ENCODE measurements around the gene TMEM69.
"Not testable (repeated sequence)": the region's sequence is repeated elsewhere in the genome, so short reads cannot be mapped to it uniquely, and the experiment has no call there.

TMEM69 gene, protein sequence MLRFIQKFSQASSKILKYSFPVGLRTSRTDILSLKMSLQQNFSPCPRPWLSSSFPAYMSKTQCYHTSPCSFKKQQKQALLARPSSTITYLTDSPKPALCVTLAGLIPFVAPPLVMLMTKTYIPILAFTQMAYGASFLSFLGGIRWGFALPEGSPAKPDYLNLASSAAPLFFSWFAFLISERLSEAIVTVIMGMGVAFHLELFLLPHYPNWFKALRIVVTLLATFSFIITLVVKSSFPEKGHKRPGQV

DNA sequence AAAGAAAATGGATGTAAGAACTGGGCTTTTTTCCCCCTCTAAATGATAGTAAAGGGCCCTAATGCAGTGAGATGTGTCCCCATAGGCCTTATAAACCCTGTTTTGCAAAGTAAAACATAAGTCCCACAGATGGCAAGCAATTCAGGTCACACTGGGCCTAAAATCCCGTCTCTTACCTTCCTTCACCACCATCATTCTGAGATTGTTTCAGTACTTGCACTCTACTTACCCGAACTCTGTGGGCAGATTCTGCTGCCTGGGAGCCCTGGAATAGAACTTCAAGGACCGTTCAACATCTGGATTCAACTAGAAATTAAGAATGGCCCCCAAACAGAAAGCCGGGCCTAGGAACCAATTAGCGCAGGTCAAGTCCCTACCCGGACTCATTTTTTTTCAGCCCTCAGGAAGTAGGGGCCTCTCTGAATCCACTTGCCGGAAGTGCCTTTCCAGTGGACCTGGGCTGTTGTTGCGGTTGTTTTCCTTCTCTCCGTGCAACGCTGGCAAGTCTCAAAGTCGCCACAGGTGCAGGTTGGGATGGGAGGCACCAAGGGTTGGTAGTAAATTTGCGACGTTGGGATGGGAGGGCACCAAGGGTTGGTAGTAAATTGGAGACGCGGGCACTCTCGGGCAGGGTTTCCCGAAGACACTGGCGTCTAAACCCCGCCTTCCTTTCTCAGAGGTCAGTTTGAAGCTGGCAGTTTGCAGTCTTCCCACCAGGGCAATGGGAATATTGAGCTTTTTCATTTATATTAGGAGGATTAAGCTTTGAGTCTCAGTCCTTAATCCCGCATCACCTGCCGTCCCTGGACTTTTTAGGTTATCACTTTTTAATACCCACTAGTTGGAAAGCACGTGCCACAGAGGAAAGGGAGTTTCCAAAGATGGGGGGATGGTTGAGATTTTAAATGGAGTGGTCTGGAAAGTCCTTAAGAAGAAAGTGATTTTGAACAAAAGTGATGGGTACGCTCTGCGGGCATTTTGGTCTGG is at the start of gene TMEM69:
Gene TMEM69, plus strand, starts transcription at position 428 of the 987 bp plus-strand sequence. CDS start 2,888 bp downstream, outside the sequence.
- DNase-seq: peak; percentile 85

DNA sequence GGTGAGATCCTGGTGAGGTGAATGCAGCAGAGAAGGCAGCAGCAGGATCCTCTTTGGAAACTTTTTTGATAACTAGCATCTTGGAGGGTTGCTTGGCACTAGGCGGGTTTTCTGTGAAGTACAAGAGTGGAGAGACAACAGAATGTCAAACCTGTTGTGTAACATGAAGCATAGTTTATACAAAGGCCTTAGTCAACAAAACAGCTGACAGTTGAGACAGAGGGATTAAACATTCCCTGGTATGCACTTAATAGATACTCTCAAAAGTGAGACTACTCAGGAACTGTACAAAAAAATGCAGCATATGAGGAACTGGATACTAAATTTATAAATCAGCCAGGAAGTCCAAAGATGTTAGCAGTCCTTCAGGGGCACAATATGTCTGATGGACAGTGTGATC is 47.7 kb upstream of the TMEM69 start:
- no peak for DNase-seq

DNA sequence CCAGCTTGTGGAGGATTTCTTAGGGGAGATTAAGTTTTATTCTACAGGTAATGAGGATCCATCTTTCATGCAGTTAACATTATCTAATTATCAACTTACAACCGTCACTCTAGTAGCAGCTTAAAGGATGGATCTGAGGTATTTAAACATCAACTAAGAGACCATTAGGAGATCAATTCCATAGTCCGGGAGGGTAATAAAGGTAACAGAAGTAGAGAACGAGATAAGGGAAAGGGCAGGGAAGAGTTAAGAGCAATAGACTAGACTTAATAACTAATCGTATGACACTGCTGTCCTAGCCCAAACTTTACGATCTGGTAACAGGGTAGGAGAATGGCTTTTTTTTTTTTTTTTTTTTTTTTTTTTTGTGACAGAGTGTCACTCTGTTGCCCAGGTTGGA is 44.7 kb upstream of the TMEM69 start:
- DNase-seq: no peak

DNA sequence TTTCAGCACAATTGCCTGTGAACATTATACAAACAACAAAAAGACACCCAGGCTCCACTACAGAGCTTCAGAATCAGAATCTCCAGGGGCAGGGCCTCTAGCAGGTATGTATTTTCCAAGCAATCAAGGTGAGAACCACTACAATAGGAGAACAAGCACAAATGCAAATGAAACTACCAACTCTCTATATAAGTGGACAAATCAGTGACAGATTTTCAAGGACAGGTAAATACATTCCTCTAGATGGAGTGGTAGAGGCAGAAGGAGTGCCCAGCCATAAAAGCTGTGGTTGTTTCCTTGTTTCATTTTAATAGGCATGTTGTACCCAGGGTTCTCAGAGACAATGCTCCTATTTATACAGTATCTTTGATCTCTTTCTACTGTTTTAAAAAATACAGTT is 44.0 kb upstream of the TMEM69 start:
- no peak for DNase-seq

DNA sequence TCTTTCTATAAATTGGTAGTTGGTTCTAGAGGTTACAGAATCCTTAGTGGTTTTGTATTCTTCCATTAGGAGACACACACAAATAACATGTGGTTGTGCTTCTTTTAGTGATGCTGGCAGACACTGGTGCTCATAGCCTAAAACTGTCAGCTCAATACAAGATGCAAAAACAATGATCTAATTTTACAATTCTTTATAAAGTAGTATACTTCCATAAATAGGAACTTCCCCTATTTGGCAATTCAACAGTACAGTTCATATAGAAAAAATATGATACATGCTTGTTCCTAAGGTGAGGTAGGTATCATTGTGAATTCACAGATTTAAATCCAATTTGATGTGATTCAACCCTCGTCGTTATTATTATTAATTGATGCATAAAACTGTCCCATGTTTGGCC is 43.3 kb upstream of the TMEM69 start:
- DNase-seq: no peak

DNA sequence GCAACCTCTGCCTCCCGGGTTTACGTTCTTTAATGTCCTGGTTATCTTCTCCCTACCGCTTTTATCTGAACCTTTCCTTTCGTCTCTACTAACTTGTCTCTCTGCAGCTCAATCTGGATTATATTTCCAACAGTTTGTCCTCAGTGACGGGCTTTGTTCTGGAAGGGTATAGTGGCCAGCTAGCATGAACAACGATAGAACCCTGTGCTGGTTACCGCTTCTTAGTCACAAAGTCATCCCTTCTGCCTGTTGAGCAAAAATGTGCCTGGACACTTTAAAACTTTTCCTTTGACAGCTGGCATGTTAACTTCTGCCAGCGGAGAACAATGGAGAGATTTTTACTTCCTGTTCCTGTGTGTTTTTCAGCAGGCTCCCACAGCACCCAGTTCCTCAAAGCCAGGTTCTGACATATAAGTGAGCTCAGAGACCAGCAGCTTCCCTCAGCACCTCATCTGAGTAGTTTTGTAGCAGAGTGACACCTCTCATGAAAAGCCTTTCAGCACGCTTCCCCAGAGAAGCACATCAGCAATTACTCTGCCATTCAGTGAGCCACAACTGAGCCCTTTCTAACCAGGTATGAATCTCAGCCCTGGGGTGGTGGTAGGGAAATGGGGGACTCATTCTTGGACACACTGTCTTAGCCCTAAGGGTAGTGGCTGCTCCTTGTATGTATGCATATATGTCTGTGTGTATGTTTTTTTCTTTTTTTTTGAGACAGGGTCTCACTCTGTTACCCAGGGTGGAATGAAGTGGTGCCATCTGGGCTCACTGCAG is 40.5 kb upstream of the TMEM69 start:
- DNase-seq: no peak

DNA sequence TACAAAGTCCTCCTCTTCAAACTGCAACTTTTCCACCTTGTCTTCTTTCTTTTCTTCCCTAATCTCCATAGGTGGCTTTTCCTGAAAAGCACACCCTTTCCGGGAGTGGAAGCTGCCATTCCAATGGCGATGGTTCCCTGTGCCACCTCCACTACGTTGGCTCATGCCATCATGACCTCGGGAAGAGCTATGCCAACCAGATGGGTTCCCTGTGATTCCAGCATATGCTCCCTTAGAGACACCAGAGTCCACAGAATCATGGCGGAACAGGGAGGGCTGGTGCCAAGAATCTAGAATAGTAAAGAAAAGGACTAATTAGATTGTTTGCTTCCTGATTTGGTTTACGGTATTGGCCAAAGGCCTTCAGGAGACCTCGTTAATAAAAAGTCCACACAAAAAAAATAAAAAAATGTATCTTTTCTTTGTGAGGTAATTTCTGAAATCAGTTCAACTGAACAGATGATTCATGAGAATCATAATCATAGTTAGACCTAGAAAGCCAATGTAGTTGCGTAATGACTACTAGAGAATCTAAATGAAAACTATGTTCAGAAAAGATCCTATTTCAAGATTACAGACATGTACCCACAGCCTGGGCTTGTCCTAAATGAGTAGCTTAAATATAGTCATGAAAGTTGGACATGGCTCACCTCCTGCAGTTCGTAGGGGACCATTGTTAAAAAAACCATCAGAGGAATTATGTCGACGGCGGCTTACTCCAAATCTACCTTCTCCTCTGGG is 33.3 kb upstream of the TMEM69 start:
- no peak for DNase-seq

DNA sequence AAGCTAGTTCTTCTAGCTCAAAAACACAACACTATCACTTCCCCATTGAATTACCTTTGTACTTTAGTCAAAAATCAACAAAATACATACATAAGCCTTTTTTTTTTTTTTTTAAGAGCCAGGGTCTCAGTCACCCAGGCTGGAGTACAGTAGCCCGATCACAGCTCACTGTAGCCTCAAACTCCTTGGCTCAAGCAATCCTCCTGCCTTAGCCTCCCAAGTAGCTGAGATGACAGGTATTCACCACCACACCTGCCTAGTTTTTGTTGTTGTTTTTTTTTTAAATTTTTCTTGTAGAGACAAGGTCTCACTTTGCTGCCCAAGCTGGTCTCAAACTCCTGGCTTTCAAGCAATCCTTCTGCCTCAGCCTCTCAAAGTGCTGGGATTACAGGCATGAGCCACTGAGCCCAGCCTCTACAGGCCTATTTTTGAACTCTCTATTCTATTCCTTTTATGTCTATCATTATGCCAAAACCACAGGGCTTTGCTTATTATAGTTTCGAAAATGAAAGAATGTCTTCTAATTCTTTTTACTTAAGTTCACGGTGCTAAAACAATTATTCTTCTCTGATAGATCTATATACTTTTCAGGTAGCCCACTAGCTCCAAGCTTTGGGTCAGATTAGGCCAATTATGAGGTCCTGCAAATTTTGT is 31.3 kb upstream of the TMEM69 start:
- no peak for DNase-seq

DNA sequence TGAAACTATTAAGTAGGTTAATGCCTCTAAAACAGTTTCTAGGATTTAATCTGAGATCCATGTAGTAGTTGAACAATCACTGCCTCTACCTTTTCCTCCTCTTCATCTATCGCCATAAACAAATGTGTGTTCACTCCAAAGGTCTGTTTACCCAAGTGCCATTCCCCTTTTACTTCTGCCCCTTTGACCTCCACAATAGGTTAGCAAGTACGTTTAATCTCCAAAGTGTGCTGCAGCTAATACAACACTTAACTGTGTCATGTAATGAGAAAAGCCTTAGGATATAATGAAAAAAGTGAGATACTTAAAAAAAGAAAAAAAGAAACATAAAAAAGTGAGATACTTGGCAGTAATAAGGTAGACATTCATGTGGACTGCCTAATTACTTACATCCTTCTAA is 29.8 kb upstream of the TMEM69 start:
- no peak for DNase-seq

DNA sequence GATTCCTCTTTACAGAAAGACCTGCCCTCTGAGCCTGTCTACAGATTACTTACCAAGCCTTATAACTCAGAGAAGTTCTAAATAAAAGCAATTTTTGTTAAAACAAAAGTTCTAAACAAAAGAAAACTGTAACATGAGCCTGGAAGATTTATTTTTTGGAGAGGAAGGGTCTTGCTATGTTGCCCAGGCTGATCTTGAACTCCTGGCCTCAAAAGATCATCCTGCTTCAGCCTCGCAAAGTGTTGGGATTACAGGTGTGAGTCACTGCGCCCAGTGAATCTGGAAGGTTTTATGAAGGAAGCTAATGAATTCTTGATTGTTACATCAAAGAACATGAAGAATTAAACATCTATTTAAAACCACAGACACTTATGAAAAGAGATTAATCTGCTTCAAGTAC is 28.8 kb upstream of the TMEM69 start:
- no peak for DNase-seq

DNA sequence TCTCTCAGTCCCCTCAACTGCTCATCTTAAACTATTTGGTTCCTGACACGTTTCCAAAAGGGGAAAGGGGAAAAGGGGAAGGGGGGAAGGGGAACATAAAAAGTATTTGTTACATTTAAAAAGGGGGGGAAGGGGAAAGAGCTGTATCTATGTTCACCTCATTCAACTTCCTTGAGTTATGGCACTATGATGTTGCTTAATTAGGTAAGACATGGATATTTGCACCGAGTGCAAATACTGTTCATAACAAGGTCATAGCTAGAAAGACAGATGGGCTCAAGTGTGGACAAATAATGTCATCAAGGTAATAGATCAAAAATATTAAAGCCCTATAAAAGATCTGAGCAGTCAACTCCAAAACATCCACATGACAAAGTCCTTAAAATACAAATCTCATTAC is 27.6 kb upstream of the TMEM69 start:
- DNase-seq: no peak

DNA sequence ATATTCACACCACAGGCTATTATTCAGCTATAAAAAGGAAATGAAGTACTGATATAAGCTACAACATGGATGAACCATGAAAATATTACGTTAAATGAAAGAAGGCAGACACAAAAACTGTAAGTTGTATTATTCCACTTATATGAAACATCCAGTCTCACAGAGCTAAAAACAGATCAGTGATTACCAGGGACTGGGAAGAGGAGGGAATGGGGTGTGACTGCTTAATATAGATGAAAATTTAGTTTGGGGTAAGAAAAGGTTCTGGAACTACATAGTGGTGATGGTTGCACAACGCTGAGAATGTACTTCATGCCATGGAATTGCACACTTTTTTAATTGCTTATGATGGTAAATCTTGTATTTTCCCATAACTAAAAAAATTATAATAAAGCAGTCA is 21.1 kb upstream of the TMEM69 start:
- no peak for DNase-seq

DNA sequence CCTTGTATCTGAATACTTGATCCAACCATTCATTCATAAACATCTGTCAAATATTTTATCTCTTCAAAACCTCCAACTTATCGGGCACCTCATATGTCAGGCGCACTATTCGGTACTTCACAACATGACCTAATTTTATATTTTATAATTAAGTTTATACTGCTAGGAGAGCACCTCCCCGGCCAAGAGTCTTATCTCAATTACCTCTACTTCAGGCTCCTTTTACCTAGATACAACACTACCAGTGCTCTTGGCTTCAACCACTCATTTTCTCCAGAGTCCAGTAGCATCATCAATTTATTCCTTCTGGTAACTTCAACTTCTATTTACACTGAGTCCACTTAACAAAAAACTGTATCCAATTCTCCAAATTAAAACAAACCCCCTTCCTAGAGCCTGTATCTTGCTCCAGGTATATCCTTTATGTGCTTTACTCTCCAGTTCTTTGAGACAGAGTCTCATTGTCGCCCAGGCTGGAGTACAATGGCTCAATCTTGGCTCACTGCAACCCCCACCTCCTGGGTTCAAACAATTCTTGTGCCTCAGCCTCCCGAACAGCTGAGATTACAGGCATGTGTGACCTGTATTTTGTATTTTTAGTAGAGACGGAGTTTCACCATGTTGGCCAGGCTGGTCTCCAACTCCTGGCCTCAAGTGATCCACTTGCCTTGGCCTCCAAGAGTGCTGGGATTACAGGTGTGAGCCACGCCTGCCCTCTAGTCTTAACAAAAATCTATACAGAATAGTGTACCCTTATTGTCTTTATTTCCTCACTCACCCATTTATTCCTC is 20.5 kb upstream of the TMEM69 start:
- DNase-seq: no peak

DNA sequence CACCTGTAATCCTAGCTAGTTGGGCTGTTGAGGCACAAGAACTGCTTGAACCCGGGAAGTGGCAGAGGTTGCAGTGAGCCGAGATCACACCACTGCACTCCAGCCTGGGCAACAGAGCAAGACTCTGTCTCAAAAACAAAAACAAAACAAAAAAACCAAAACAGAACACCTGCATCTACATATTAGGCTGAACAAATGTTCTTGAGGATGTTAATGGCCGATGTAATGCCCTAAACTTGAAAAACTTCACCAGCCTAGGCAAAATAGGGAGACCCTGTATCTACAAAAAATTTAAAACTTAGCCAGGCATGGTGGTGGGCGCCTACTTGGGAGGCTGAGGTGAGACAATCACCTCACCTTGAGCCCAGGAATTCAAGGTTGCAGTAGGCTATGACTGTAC is 19.5 kb upstream of the TMEM69 start:
- DNase-seq: no peak

DNA sequence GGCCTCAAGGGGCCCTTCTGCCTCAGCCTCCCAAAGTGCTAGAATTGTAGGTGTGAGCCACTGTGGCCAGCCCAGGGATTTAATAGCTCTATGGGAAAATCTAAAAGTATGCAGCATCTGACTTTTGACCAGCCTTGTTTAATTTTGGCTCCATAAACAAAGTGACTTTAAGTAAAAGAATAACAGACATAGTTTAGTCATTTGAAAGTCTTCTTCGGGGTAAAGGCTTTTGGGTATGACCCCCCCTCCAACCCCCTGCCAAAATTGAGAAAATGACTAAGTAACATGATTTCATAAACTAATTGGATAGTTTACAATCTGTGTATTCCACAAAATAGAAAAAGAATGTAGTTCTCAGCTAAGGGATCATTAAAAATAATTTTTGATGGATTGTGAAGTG is 18.6 kb upstream of the TMEM69 start:
- DNase-seq: no peak

DNA sequence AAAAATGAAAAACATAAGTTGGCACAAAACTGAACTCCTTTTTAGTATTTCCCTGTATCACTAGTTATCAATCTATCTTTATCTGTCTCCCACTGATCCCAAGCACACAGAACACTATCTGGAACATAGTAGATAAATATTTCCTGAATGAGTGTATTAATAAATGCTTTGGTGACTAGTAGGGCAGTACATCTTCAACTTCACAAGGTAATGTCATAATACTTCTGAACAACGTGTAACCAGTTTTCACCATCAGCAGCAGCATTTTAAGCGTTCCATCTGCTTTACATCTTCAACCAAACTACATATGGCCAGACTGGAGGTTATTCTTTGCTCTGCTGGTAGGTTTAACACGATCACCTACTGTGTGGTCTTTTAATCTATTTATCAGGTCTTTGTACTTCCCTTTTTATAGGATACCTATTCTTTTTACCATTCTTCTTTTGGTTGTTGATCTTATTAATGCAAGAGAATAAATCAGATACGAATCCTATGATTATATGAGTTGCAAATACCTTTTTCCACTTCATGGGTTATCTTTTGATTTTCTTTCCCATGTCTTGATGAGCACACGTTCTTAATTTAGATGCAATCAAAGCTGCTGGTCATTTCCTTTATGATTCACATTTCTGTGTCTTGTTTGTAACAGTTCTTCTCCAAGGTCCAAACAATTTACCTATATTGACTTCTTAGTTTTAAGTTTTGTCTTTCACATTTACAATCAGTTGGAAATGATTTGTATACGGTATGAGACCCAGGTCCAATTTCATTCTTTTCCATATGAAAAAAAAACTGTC is 17.9 kb upstream of the TMEM69 start:
- DNase-seq: no peak

DNA sequence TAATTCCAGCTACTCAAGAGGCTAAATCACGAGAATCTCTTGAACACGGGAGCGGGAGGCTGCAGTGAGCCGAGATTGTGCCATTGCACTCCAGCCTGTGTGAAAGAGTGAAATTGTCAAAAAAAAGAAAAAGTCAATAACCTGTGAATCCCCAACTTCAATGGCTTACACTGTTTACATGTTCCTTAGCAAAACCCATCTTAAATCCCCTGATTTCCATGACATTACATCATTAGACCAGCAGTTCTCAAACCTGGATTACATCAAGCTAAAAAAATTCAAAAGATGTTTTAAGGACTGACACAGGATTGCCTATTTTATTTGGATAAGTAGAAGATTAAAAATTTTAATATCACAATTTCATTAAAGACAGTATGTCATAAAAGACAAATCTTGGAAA is 14.0 kb upstream of the TMEM69 start:
- DNase-seq: no peak

DNA sequence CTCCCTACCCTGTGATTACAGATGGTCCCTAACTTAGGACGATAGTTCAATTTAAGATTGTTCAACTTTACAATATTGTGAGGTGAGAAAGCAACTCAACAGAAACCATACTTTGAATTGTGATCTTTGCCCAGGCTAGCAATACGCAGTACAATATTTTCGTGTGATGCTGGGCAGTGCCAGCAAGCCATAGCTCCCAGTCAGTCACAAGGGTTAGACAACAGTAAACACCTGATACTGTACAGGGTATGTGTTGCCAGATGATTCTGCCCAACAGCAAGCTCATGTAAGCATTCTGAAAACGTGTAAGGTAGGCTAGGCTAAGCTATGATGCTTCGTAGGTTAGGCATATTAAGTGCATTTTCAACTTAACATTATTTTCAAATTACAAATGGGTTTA is 13.5 kb upstream of the TMEM69 start:
- no peak for DNase-seq

DNA sequence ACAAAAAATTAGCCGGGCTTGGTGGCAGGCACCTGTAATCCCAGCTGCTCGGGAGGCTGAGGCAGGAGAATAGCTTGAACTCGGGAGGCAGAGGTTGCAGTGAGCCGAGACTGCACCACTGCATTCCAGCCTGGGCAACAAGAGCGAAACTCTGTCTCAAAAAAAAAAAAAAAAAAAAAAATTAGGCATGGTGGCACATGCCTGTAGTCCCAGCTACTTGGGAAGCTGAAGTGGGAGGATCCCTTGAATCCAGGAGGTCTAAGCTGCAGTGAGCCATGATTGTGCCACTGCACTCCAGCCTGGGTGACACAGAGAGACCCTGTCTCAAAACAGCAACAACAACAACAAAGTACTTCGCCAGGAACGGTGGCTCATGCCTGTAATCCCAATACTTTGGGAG is 11.4 kb upstream of the TMEM69 start:
- not testable (repeated sequence) for DNase-seq

DNA sequence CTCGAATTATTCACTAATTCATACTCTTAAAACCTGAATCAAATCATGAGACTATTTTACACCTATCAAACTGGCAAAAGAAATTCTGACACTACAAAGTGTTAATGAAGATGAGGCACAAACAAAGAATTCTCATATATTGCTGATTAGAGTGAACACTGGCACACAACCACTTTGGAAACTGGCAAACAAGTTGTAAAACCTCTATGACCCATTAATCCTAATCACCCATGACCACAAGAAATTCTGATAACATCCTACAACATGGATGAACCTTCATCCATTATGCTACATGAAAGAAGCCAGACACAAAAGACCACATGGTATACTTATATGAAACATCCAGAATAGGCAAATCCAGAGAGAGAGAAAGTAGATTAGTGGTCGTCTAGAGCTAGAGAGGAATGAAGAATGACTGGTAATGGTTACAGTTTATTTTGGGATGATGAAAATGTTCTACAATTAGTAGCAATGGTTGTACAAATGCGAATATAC is 10.2 kb upstream of the TMEM69 start:
- no peak for DNase-seq

Measured in stimulated activated CD8-positive, alpha-beta memory T cell treated with anti-CD3 and anti-CD28 coated beads, Interleukin-4, amount 100 ng/mL, for 48 hours (primary cell).